HG03135 (cell line): ENCODE data around the gene CTNNA2.

ENCODE experiments used
- ATAC-seq: cut with Tn5 transposase; IDR thresholded peaks from one replicate; pipeline ENCODE4 v1.9.1; 2021; ENCODE audit warnings: mild to moderate bottlenecking, moderate library complexity; ENCODE audit not compliant: unreplicated experiment

Gene CTNNA2

DNA sequence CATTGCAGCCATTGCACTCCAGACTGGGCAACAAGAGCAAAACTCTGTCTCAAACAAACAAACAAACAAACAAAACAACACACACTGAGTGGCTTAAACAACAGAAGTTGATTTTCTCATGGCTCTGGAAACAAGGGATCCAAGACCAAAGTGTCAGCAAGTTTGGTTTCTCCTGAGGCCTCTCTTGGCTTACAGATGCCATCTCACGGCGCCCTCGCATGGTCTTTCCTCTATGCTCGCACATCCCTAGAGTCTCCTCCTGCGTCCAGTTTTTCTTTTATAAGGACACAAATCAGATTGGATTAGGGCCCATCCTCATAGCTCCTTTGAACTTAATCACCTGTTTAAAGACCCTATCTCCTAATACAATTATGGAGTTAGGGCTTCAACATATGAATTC is 925.1 kb downstream of the CTNNA2 start:
- ATAC-seq: no peak

DNA sequence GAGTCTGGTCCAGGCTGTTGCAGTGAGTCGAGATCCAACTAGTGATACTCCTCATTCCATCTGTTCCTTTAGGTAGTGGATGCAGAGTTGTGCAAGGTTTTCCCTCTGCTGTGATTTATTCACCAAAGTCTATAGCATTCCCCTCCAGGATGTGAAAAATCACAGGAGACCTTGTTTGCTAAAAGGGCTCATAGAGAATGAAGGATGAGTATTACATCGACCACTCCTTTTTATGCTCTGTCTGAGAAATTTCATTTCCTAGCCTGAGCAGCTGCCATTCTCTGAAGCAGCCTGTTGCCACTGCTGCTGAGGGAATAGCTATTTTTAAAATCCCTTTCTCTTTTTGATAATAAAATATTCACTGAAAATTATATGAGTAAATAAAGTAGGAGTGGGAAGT is 925.8 kb downstream of the CTNNA2 start:
- ATAC-seq: no peak

DNA sequence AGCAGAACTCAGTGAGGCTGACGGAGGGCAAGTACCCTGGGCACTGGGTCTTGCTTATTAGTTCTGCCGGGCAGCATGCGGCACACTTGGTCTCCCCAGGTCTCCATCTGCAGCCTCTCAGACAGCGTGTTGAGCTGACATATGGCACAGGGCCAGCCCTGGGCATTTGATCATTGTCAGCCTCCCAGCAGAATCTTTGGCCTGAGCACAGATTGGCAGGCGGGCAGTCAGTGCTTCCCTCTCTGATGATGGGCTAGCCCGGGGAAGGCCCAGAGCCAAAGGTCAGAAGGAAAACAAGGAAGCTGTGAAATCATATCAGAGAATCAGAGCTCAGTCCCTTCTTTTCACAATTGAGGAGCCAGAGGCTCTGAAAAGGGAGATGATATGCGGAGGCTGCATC is 941.8 kb downstream of the CTNNA2 start:
- ATAC-seq: no peak

DNA sequence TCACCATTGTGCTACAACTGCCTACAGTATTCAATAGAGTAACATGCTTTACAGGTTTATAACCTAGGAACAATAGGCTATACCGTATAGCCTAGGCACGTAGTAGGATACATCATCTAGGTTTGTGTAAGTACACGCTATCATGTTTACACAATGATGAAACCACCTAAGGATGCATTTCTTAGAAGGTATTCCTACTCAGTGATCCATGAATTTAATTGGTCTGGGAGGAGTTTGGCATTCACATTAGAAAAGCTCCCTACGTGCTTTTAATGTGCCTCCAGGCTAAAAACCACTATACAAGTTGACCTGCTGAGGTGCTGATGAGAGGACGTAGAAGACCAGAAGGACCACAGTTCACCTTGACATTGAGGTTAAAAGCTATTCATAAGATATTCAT is 946.2 kb downstream of the CTNNA2 start:
- ATAC-seq: no peak

DNA sequence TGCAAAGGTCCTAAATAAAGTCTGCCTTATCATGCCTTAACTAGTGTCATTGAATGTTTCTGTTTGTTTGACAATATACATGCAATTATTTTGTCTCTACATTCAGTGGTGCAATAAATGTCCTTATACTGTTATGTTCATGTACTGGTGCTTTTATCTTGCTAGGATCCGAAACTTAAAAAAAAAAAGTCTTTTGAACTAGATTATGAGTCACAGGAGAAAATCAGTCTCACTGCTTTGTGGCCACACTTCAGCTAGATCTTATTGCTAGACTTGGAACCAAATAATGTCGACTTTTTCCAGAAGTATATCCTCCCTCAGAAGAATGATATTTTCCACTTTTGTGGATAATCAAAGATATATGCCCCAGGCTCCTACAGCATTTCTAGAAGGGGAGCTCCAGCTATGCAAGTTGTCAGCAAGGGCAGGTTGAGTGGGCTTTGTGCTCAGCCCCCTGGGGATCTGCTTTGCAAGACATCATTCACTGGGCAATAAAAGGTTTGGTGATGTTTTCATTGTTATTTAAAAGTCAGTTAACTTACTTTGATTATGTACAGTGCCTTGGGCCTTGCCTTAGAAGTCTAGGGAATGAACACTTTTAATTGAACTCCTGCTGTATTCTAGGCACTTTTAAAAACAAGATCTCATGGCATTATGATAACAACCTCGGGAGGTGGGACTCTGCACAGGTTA is 948.8 kb downstream of the CTNNA2 start:
- no peak for ATAC-seq

DNA sequence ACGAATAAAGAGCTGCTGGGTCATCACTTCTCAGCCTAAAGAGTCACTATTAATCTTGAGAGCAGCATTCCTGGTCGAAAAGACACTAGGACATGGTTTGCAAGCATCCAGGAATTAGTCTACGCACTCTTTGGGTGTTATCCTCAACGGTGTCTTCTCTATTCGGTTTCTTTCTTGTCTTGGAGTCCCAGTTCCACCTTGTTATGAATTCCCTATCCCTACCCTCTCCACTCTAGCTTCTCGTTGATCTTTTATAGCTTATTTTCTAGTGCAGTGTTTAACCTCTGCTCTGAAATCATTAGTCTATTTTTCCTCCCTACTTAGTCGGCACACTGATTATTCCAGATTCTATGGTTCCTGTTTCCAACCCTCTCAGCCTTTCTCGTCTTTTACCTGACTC is 949.8 kb downstream of the CTNNA2 start:
- ATAC-seq: no peak

DNA sequence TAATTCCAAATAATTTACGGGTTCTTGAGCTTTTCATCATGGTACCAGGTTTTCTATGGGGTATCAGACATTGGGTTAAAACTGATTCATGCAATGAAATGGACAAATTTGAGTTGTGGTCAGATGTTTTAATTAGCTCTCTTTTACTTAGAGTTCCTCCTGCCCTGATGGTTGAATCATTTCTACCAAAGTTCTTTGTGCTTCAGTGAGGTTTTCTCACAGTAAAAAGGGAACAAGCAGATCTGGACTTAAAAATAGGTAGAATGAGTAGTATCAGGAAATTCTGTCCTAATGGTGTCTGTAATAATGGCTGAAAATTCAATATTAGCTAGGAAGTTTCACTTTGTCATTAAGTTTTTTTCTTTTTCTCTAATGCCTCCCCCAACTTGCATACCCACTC is 951.4 kb downstream of the CTNNA2 start:
- ATAC-seq: no peak

DNA sequence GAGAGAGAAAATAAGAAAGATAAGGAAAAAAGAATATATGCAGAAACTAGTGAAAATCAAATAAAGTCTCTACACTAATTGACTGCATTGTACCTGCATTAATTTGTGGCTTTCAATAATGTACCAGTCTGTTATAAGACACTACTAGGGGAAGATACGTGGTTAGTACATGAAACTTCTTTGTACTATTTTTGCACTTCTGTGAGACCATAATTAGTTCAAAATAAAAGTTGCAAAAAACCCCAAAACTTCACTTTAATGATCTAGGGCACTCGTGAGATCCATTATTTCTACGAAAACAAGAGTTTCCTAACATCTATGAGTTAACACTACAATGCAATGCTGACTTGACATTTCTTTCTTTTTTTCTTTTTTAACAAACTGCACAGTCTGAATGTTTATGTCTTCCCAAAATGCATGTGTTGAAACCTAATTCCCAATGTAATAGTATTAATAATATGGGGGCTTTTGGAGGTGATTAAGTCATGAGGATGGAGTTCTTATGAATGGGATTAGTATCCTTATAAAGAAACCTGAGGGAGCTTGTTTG is 954.5 kb downstream of the CTNNA2 start:
- no peak for ATAC-seq

DNA sequence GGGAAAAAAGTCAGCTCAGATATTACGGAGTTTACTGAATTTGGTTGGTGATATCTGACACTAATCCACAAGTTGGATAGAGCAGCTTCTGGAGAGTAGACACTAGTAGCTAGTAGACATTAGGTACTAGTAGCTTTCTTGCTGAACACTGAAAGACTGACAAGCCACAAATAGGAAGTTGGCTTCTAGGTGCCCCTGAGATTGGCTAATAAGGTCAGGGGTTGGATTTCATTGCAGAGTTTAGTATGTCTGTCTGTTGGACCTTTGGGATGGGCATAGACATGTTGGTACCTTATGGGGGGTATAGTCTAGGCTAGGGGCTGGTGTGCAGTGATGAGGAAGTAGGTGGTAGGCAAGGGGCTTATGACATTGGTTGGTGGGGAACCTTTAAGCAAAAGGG is 956.6 kb downstream of the CTNNA2 start:
- ATAC-seq: no peak

DNA sequence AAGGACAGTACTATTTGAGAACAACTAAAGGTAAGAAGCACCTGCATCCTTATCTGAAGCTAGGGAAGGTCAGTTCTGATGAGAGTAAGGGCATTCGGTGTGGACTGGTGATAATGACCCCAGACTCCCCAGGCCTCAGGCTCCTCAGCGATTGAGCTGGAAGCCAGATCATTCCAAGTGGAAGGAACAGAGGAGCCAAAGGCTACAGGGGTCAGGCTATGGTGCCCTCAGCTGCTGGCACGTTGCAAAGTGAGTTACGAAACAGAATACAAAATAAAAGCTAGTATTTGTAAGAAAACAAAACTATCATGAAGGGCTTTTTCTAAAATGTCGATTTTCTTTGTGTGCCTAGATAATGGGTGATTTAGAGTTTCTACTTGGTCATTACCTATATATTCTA is 960.2 kb downstream of the CTNNA2 start:
- ATAC-seq: no peak

DNA sequence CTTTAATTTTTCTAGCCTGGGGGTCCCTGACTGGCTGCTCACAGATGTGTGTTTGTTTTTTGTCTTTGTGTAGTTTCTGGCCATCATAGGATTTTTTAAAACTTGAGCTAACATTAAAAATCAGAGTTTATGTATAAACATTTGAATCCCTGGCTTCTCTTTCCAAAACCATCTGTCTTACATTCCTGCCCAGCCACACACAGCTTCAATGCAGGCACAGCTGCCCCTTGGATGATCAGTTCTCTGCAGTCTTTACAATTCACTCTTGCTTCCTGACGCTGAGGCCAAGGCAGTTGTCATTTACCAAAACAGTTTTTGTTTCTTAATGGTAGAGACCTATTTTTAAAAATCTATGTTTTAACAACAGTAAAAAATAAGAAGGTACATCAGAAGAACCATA is 960.9 kb downstream of the CTNNA2 start:
- no peak for ATAC-seq

DNA sequence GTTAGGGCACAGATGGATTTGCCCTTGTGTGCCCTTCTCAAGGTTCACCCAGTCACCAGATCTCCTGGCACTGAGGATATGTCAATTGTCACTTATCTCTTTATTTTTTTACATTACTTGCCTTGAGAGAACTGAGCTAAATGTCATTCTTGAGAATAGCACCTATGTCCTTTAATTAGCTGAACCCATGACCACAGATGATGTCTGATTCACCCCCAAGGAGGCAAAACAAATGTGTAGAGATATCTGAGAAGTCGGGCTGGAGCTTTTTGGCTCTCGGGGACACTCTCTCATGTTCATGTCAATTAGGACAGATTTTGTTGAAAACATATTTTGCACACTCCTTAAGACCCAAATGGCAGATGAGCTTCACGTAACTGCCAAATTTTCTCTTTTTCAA is 963.1 kb downstream of the CTNNA2 start:
- ATAC-seq: no peak

DNA sequence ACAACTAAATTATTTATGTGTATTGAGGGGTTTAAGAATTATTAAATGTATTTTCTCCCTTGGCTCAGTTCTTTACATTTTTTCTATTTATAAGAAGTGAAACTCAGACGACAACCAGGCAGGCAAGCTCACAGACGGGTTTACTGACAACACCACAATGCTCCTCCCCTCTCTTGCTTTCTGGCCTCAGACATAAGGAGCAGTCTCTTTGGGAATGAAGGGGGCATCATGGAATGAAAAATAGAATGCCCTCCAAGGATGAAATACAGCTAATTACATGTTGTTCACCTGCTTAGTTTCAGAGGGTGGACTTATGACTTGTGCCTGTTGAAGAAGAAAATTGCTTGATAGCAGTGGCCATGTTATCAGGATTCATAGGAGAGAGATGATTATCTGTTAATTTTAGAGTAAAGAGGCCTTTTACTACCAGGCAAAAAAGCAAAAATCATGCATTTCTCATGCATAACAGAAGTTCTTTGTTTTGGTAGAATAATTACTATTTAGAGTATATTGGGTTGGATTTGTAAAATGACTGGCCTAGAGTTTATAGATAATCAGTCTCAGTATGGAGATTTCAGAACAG is 963.8 kb downstream of the CTNNA2 start:
- no peak for ATAC-seq

DNA sequence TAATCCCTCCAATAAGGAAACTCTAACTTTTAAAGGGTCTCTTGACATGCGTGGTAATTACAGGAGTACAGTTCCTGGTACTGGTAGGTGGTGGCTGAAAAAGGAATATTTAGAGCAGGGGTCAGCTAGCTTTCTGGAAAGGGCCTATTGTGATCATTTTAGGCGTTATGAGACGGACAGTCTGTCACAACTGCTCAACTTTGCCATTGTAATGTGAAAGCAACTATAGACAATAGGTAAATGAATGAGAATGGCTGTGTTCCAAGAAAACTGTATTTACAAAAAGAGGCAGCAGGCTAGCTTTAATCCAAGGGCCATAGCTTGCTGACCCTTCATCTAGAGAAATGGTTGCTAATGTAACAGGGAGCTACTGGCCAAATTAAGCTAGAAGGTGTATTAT is 969.4 kb downstream of the CTNNA2 start:
- no peak for ATAC-seq

DNA sequence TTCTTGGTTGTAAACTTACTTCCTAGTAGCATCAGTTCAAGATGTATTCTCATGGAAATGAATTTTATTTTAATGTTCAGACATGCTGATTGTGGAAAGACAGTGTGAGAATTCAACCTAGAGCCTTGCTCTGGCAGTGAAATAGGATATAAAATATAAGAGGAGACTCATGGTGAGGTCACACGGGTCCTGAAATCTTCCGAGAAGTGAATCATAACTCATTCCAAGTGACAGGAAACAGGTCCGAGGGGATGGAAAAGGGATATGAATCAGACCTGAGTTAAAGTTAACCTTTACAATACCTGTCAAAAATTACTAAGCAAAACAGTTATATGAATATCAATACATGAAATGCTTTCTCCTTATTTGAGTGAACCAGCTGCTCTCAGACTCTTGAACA is 976.9 kb downstream of the CTNNA2 start:
- no peak for ATAC-seq

DNA sequence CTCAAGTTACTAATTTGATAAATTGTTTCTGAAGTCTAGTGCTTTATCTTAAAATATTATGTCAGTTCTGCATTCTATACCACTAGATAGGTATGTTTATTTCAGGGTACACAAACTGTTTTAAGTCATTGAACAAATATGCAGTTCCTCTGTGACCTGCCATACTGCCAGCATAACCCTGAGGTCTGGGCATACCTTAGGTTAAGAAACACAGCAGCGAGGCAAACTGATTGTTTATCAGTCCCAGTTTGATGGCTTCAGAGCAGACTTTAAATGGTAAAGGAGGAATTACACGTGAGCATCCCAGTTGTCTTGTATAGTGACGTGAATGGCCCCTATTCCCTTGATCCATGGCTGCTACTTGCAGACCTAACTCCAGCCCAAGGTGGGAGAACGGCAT is 978.1 kb downstream of the CTNNA2 start:
- ATAC-seq: no peak

DNA sequence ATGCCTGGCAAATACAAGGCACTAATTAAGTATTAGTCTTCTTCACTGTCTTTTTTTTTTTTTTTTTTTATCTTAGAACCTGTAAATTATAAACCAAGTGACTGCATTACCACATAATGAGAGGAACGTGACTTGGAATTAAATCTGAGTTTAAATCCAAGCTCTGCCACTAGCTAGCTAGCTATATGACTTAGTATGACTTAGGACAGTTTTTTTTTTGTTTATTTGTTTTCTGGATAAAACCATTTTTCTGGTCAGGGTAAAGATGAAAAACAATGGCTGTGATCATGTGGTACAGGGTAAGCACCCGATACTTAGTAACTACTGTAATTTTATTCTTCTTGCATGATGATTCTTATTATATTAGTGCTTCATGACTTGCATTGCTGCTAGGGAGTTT is 983.5 kb downstream of the CTNNA2 start:
- no peak for ATAC-seq

DNA sequence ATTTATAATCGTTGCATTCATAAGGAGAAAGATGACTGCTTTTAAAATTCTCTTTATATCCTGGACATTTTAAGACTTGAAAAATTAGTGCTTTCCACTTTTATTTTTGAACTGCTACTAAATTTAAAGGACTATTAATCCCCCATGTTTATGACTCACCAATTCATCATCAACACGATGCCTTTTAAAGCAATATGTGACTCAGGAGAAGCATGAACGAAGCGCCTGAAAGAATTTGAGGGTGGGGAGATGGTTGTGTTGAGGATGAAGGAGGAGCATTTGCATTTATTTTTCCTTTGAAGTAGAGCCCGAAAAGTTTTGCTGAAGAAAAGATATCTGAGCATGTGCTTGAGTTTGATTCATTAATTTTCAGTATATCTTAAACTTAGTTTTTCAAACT is 983.9 kb downstream of the CTNNA2 start:
- ATAC-seq: no peak

DNA sequence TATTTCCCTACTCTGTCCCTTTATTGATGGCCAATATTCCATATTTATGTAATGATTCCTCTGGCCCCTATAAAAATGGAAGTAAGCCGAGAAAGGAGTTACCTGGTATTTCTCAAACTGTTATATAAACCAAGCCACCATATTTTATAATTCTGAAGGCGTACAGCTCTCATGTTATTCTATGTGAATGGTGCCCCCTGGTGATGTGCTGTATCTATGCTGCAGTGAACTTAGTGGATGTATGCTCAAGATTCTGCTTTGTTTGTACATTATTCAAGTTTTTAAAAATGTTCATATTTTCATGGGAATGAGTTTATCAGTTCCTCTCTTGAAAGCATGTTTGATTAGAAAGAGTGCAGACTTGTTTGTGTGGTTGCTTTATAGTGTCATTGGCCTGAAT is 986.2 kb downstream of the CTNNA2 start:
- ATAC-seq: no peak

DNA sequence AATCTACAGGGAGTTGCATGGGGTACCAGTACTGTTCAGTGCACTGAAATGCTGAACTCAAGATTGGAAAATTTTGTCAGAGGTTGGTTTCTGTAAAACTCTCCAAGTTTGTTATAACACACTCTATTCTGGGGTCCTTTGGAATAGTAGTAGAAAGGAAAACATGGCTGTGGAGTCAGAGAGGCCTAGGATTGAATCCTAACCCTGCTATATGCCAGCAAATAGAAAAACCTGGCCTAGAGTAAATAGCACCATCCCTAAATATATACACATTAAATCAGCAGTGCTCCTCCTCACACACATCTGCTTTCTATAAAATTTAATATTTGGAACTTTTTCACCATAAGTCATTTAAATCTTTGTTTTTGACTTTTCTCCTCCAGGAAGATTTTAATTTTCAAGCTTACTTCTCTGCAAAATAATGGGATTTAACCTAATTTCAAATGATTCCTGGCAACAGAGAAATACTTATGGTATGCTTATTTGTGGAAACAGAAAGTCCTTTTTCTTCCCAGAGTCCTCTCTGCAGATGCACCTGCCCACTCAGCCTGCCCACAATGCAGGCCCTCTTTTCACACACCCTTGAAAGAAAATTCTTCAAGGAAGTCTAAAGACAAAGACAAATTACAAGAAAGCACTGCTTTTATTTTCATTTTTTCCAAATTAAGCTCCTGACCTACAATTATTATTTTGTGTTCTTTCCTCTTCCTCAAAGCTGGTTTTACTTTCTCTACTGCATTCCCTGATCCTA is 989.2 kb downstream of the CTNNA2 start:
- ATAC-seq: no peak

DNA sequence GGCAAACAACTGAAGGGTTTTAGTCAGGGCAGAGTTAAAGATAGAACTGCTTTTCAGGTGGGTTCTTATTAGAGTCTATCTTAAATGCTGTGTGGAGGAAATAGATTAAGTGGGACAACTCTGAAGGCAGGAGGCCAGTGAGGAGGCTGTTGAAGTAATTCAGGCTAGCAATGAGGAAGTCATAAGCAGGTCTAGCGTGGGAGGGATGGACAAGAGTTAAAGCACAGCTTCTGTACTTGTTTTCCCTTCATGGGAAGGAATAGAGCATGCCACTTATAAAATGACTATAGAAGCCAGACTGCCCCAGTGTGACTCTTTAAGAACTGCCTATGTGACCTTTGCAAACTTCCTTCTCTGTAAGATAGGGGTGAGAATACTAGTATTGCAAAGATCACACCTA is 993.7 kb downstream of the CTNNA2 start:
- no peak for ATAC-seq

DNA sequence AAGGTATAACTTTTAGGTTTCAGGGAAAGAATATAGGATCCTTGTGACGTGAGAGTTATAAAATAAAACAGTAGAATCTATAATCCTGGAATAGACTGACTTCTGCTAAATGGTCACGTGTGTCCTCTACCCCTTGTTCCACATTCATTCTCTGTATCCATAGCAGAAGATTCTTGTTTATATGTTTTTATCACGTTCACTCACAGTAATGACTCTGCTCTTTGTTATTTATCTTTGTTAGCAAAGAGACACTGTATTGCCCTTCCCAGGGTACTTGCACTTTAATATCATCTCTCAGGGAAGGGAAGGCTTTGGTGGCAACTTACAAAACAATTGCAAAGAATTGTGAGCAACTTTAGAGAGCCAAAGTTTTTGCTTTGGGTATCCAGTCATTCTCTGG is 997.9 kb downstream of the CTNNA2 start:
- ATAC-seq: no peak
